C4-2B (cell line): ENCODE results near the gene TNFRSF12A.

ENCODE experiments used
- ZFX ChIP-seq: fragments of 450-650 bp; IDR thresholded peaks from 2 replicates; pipeline ENCODE4 v1.6.1; 2017
- TF ChIP-seq, protein P1 (sequence below): fragments of 450-650 bp; conservative IDR thresholded peaks from 2 replicates; pipeline ENCODE4 v1.5.1; 2017; ENCODE audit warnings: mild to moderate bottlenecking

GRCh38 chr16:3003582-3004270 is 16.4 kb upstream of the TNFRSF12A start:
- TF ChIP-seq, protein P1, sequence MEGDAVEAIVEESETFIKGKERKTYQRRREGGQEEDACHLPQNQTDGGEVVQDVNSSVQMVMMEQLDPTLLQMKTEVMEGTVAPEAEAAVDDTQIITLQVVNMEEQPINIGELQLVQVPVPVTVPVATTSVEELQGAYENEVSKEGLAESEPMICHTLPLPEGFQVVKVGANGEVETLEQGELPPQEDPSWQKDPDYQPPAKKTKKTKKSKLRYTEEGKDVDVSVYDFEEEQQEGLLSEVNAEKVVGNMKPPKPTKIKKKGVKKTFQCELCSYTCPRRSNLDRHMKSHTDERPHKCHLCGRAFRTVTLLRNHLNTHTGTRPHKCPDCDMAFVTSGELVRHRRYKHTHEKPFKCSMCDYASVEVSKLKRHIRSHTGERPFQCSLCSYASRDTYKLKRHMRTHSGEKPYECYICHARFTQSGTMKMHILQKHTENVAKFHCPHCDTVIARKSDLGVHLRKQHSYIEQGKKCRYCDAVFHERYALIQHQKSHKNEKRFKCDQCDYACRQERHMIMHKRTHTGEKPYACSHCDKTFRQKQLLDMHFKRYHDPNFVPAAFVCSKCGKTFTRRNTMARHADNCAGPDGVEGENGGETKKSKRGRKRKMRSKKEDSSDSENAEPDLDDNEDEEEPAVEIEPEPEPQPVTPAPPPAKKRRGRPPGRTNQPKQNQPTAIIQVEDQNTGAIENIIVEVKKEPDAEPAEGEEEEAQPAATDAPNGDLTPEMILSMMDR, result peak; percentile 74
- no peak for TF ChIP-seq ZFX
